Measurements from ENCODE around the gene ST6GAL1.
"Not testable (repeated sequence)": the region's sequence is repeated elsewhere in the genome, so short reads cannot be mapped to it uniquely, and the experiment has no call there.

ST6GAL1 gene

GRCh38 chr3:186964616-186965015, 34.3 kb downstream of the ST6GAL1 start:
- DNase-seq (ENCODE audit: low read depth) = no peak
- no peak for TF ChIP-seq MAX (IDR thresholded peaks at IDR 0.05; ENCODE audit: low read depth, low read length)
- no peak for TF ChIP-seq POLR2A (IDR thresholded peaks at IDR 0.05; ENCODE audit: extremely low read depth, insufficient read length)
- TF ChIP-seq MYC (IDR thresholded peaks at IDR 0.05; ENCODE audit: low read depth, low read length) = no peak
- no peak for TF ChIP-seq CTCF (IDR thresholded peaks at IDR 0.05; ENCODE audit: low read depth, low read length)
- H3K4me3 ChIP-seq (ENCODE audit: low read depth, low read length) = no peak overlapping the region

GRCh38 chr3:186965141-186965879, 35.0 kb downstream of the ST6GAL1 start:
- no peak for TF ChIP-seq CTCF (IDR thresholded peaks at IDR 0.05; ENCODE audit: low read depth, low read length)
- no peak for TF ChIP-seq MYC (IDR thresholded peaks at IDR 0.05; ENCODE audit: low read depth, low read length)
- no peak for TF ChIP-seq MAX (IDR thresholded peaks at IDR 0.05; ENCODE audit: low read depth, low read length)
- TF ChIP-seq POLR2A (IDR thresholded peaks at IDR 0.05; ENCODE audit: extremely low read depth, insufficient read length) = no peak
- no peak for DNase-seq (ENCODE audit: low read depth)
- no peak overlapping the region for H3K4me3 ChIP-seq (ENCODE audit: low read depth, low read length)

- DNase-seq (ENCODE audit: low read depth) = no peak
- no peak overlapping the region for H3K4me3 ChIP-seq (ENCODE audit: low read depth, low read length)
- TF ChIP-seq MAX (IDR thresholded peaks at IDR 0.05; ENCODE audit: low read depth, low read length) = no peak
- no peak for TF ChIP-seq CTCF (IDR thresholded peaks at IDR 0.05; ENCODE audit: low read depth, low read length)
- no peak for TF ChIP-seq POLR2A (IDR thresholded peaks at IDR 0.05; ENCODE audit: extremely low read depth, insufficient read length)
Measured at GRCh38 chr3:186966406-186966805, 36.1 kb downstream of the ST6GAL1 start.

GRCh38 chr3:186967236-186967635, 36.9 kb downstream of the ST6GAL1 start:
- not testable (repeated sequence) for DNase-seq (ENCODE audit: low read depth); H3K4me3 ChIP-seq (ENCODE audit: low read depth, low read length)

GRCh38 chr3:186967686-186968085, 37.4 kb downstream of the ST6GAL1 start:
- DNase-seq (ENCODE audit: low read depth) = peak; percentile 92
- H3K4me3 ChIP-seq (ENCODE audit: low read depth, low read length) = no peak overlapping the region
- TF ChIP-seq MAX (IDR thresholded peaks at IDR 0.05; ENCODE audit: low read depth, low read length) (0 out of 2 replicates have a peak, but pooled peaks have one; percentile 19), CTCF (IDR thresholded peaks at IDR 0.05; ENCODE audit: low read depth, low read length) (no peak)

GRCh38 chr3:186969607-186970006, 39.3 kb downstream of the ST6GAL1 start:
- TF ChIP-seq MAX (IDR thresholded peaks at IDR 0.05; ENCODE audit: low read depth, low read length) = no peak
- TF ChIP-seq CTCF (IDR thresholded peaks at IDR 0.05; ENCODE audit: low read depth, low read length) = no peak
- TF ChIP-seq MYC (IDR thresholded peaks at IDR 0.05; ENCODE audit: low read depth, low read length) = no peak
- no peak for TF ChIP-seq POLR2A (IDR thresholded peaks at IDR 0.05; ENCODE audit: extremely low read depth, insufficient read length)
- no peak for DNase-seq (ENCODE audit: low read depth)
- H3K4me3 ChIP-seq (ENCODE audit: low read depth, low read length) = no peak overlapping the region

- not testable (repeated sequence) for DNase-seq (ENCODE audit: low read depth)
Measured at GRCh38 chr3:186971106-186971505, 40.8 kb downstream of the ST6GAL1 start.

More at GRCh38 chr3:186971106-186971505, 40.8 kb downstream of the ST6GAL1 start:
- H3K4me3 ChIP-seq (ENCODE audit: low read depth, low read length) = not testable (repeated sequence)

All from NB4 (cell line).